K562 (cell line): ENCODE data around the gene NPPC. TPM values are rescaled to one million over a fixed set of nuclear protein-coding genes. Genes with fewer than 3 reads are reported as not detected.

Experiments
- BHLHE40 ChIP-seq: IDR thresholded peaks from 2 replicates; pipeline ENCODE4 v1.6.1; 2011; ENCODE audit warnings: low read length, improper control_type of control experiment
- CEBPG ChIP-seq, 3 experiments: fragments of 200-800 bp in 1 of 3; sonication (Bioruptor generic) in 1 of 3; sonication (generic) in 1 of 3; formaldehyde crosslinking in 1 of 3; IDR thresholded peaks in 2 of 3; conservative IDR thresholded peaks in 1 of 3; 2 replicates each; pipeline versions ENCODE4 v1.6.1 to v1.8.0; 2016 to 2022; ENCODE audit warnings: missing compliant biosample characterization in 2 of 3, missing genetic modification characterization in 2 of 3, mild to moderate bottlenecking in 1 of 3, missing genetic modification reagents in 1 of 3
- GTF2F1 ChIP-seq: IDR thresholded peaks from 2 replicates; pipeline ENCODE4 v1.6.1; 2011; ENCODE audit warnings: low read depth, low read length, improper control_type of control experiment
- LEF1 ChIP-seq: fragments of 450-650 bp; IDR thresholded peaks from 2 replicates; pipeline ENCODE4 v1.6.1; 2016; ENCODE audit warnings: mild to moderate bottlenecking
- NCOA4 ChIP-seq: fragments of 450-650 bp; IDR thresholded peaks from 2 replicates; pipeline ENCODE4 v1.6.1; 2018; ENCODE audit warnings: mild to moderate bottlenecking; ENCODE audit not compliant: partially characterized antibody
- NEUROD1 ChIP-seq: fragments of 150-350 bp; IDR thresholded peaks from 2 replicates; pipeline ENCODE4 v1.6.1; 2014; ENCODE audit warnings: borderline replicate concordance, low read length, low read depth; ENCODE audit not compliant: partially characterized antibody
- NFYB ChIP-seq: IDR thresholded peaks from 2 replicates; pipeline ENCODE4 v1.6.1; 2011; ENCODE audit warnings: mild to moderate bottlenecking, moderate library complexity; ENCODE audit not compliant: insufficient read length; ENCODE audit errors: extremely low read depth
- NR3C1 ChIP-seq: sonication (generic); formaldehyde crosslinking; IDR thresholded peaks from 2 replicates; pipeline ENCODE4 v1.8.1; 2022; ENCODE audit warnings: missing genetic modification reagents
- OTX1 ChIP-seq: fragments of 450-650 bp; formaldehyde crosslinking; IDR thresholded peaks from 2 replicates; pipeline ENCODE4 v1.4.0; 2022; ENCODE audit warnings: mild to moderate bottlenecking
- PPARD ChIP-seq: fragments of 250-450 bp; sonication (Bioruptor Pico); IDR thresholded peaks from 2 replicates; pipeline ENCODE4 v1.8.0; 2022; ENCODE audit warnings: inconsistent platforms, mild to moderate bottlenecking, moderate library complexity
- RBM34 ChIP-seq: fragments of 200-400 bp; formaldehyde crosslinking; IDR thresholded peaks from 2 replicates; pipeline ENCODE4 v1.6.1; 2018; ENCODE audit warnings: low read length, borderline replicate concordance; ENCODE audit not compliant: insufficient read depth
- SMARCC2 ChIP-seq: fragments of 450-650 bp; IDR thresholded peaks from 2 replicates; pipeline ENCODE4 v1.6.1; 2017; ENCODE audit warnings: antibody characterized with exemption, moderate library complexity, mild to moderate bottlenecking, low read depth
- SP2 ChIP-seq: IDR thresholded peaks from 2 replicates; pipeline ENCODE4 v1.6.1; 2011; ENCODE audit warnings: mild to moderate bottlenecking, low read depth, low read length, moderate library complexity; ENCODE audit not compliant: poor library complexity, severe bottlenecking; ENCODE audit errors: extremely low read depth
- TBP ChIP-seq: optimal IDR thresholded peaks from 2 replicates; pipeline ENCODE3; 2011; ENCODE audit warnings: low read depth, low read length, improper control_type of control experiment
- TCF7 ChIP-seq: sonication (generic); IDR thresholded peaks from 2 replicates; pipeline ENCODE4 v1.6.1; 2016; ENCODE audit warnings: antibody characterized with exemption, borderline replicate concordance
- U2AF2 ChIP-seq: fragments of 200-400 bp; formaldehyde crosslinking; optimal IDR thresholded peaks from 2 replicates; pipeline ENCODE3; 2017; ENCODE audit warnings: low read depth, mild to moderate bottlenecking, low read length
- ZC3H11A ChIP-seq: IDR thresholded peaks from 2 replicates; pipeline ENCODE4 v1.6.1; 2012; ENCODE audit warnings: low read depth, low read length, improper control_type of control experiment
- ZNF146 ChIP-seq: IDR thresholded peaks from one replicate; pipeline ENCODE4 v1.6.1; 2018; ENCODE audit warnings: missing compliant biosample characterization; ENCODE audit not compliant: unreplicated experiment
- ZNF274 ChIP-seq: IDR thresholded peaks from 2 replicates; pipeline ENCODE4 v1.6.1; 2011; ENCODE audit warnings: low read depth, mild to moderate bottlenecking, low read length, moderate library complexity, borderline replicate concordance
- ZNF282 ChIP-seq: sonication (generic); formaldehyde crosslinking; IDR thresholded peaks from 2 replicates; pipeline ENCODE4 v1.8.1; 2023; ENCODE audit warnings: missing genetic modification reagents
- ZNF41 ChIP-seq: fragments of 250-450 bp; sonication (Bioruptor Pico); conservative IDR thresholded peaks from 2 replicates; pipeline ENCODE4 v1.4.0; 2020; ENCODE audit warnings: mild to moderate bottlenecking
- ZNF644 ChIP-seq: fragments of 200-800 bp; sonication (Bioruptor generic); IDR thresholded peaks from 2 replicates; pipeline ENCODE4 v1.6.1; 2016; ENCODE audit warnings: low read depth, missing genetic modification characterization, missing compliant biosample characterization
- ZNF695 ChIP-seq: fragments of 450-650 bp; formaldehyde crosslinking; IDR thresholded peaks from 2 replicates; pipeline ENCODE4 v1.4.0; 2020; ENCODE audit warnings: mild to moderate bottlenecking, moderate library complexity
- polyA plus RNA-seq, 8 experiments: library from polyadenylated mRNA; depleted of rRNA in 4 of 8; stranded (reverse) in 5 of 8; unstranded in 3 of 8; fragments of >200 nt; fragmentation: Nextera tagmentation in 2 of 8; fragmentation: Illumina TruSeq in 1 of 8; extraction: Ambion mirVana in 2 of 8; extraction: Trizol in 1 of 8; gene quantifications; 2 replicates each; pipeline versions ENCODE4 v1.2.1 to v1.2.3, GENCODE V29; 2011 to 2014; ENCODE audit warnings: inconsistent platforms in 1 of 8, missing spikeins in 1 of 8
- total RNA-seq, 7 experiments: library from RNA; depleted of rRNA in 6 of 7; stranded (reverse); fragments of >200 nt in 6 of 7; fragmentation: Illumina TruSeq in 2 of 7; extraction: Trizol in 2 of 7; gene quantifications; 2 replicates each; pipeline versions ENCODE4 v1.2.1 to v1.2.3, GENCODE V29; 2011 to 2021; ENCODE audit warnings: low replicate concordance in 1 of 7
- TF ChIP-seq, protein P1 (sequence below): fragments of 250-450 bp; sonication (Bioruptor Pico); IDR thresholded peaks from 2 replicates; pipeline ENCODE4 v1.5.0; 2020; ENCODE audit warnings: mild to moderate bottlenecking, borderline replicate concordance
- TF ChIP-seq, protein P2 (sequence below), 2 experiments: fragments of 450-650 bp in 1 of 2; sonication (generic) in 1 of 2; formaldehyde crosslinking in 1 of 2; IDR thresholded peaks in 1 of 2; conservative IDR thresholded peaks in 1 of 2; 2 replicates each; pipeline versions ENCODE4 v1.6.1 to v1.8.1; 2016 to 2023; ENCODE audit warnings: mild to moderate bottlenecking in 2 of 2, moderate library complexity in 2 of 2, inconsistent platforms in 1 of 2, missing genetic modification reagents in 1 of 2
- TF ChIP-seq, protein P3 (sequence below): sonication (generic); formaldehyde crosslinking; IDR thresholded peaks from 2 replicates; pipeline ENCODE4 v1.9.0; 2022; ENCODE audit warnings: mild to moderate bottlenecking, missing genetic modification reagents

Gene NPPC
- total and polyA plus RNA-seq, 9 of the 15 experiments (the other 6 are each of a cell fraction or from before 2014, with no cell fraction given), result not detected

DNA sequence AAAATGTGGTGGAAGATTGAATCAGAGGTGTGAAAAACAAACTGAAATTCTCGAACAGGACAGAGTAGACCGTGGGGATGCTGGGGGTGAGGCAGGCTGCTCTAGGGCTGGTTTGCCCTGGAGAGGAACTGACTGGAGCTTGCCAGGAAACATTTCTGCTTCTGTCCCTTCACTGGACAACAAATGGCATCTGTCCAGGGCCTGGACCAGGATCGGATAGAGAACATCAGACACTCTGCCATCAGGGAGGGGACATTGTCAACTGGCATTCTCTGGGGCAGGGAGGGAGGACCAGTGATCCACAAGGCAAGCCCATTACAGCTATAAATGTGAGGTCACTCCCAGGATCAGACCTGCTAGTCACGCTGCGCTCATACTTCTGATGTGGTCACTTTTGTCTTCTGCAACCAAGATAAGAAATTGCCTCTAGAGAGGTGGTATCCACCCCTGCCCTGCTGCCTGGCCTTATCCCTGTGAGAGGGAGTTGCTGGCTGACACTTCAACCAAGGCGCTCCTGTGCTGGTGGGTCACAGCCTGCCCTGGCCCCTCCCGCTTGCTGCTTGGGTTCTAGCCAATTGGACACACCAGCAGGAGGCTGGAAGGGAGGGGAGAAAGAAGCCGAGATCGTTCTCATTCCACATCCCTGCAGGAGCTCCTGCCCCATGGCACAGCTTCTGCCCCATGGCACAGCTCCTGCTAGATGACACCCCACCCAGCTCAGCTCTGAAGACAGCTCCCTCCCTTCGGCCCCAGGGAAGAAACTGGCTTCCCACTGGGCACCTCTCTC, 8.7 kb downstream of the NPPC start (continued):
- TF ChIP-seq, protein P1, sequence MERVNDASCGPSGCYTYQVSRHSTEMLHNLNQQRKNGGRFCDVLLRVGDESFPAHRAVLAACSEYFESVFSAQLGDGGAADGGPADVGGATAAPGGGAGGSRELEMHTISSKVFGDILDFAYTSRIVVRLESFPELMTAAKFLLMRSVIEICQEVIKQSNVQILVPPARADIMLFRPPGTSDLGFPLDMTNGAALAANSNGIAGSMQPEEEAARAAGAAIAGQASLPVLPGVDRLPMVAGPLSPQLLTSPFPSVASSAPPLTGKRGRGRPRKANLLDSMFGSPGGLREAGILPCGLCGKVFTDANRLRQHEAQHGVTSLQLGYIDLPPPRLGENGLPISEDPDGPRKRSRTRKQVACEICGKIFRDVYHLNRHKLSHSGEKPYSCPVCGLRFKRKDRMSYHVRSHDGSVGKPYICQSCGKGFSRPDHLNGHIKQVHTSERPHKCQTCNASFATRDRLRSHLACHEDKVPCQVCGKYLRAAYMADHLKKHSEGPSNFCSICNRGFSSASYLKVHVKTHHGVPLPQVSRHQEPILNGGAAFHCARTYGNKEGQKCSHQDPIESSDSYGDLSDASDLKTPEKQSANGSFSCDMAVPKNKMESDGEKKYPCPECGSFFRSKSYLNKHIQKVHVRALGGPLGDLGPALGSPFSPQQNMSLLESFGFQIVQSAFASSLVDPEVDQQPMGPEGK (CRISPR knock-in tag), result no peak
- TF ChIP-seq ZNF695 (CRISPR knock-in tag) (no peak), NR3C1 (CRISPR knock-in tag) (no peak), OTX1 (CRISPR knock-in tag) (no peak), SP2 (no peak), CEBPG (CRISPR knock-in tag; IDR thresholded peaks at IDR 0.05) (0 out of 2 replicates have a peak, but pooled peaks have one; percentile 19), CEBPG (tag; conservative IDR thresholded peaks at IDR 0.05 in 1 of 2, IDR thresholded peaks at IDR 0.05 in 1 of 2) (no peak), ZC3H11A (no peak), U2AF2 (no peak), BHLHE40 (peak; percentile 37; the same call in 1 of the 2 replicates), PPARD (no peak), TCF7 (peak; percentile 87; the same call in 1 of the 2 replicates), GTF2F1 (no peak), ZNF644 (tag) (no peak), ZNF146 (CRISPR knock-in tag) (no peak), ZNF41 (CRISPR knock-in tag) (no peak), NEUROD1 (no peak), ZNF282 (CRISPR knock-in tag) (no peak), SMARCC2 (no peak), LEF1 (no peak), ZNF274 (no peak), NCOA4 (no peak), NFYB (no peak), TBP (no peak), RBM34 (no peak)
- TF ChIP-seq, protein P2, sequence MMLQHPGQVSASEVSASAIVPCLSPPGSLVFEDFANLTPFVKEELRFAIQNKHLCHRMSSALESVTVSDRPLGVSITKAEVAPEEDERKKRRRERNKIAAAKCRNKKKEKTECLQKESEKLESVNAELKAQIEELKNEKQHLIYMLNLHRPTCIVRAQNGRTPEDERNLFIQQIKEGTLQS (IDR thresholded peaks at IDR 0.05), result peak; percentile 30; the same call in 1 of the 2 replicates
- TF ChIP-seq, protein P2 (CRISPR knock-in tag; conservative IDR thresholded peaks at IDR 0.05), result no peak
- TF ChIP-seq, protein P3, sequence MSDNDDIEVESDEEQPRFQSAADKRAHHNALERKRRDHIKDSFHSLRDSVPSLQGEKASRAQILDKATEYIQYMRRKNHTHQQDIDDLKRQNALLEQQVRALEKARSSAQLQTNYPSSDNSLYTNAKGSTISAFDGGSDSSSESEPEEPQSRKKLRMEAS (CRISPR knock-in tag), result no peak
